ENCODE results near the gene SLC1A5.

- TF ChIP-seq POLR2A (IDR thresholded peaks at IDR 0.05; ENCODE audit: low read depth, low read length): no peak
- no peak for TF ChIP-seq TAF1 (IDR thresholded peaks at IDR 0.05; ENCODE audit: borderline replicate concordance, low read depth, low read length)
These were observed 44.2 kb downstream of the SLC1A5 start for GRCh38 chr19:46744005-46744691.
